Activated CD8-positive, alpha-beta memory T cell treated with anti-CD3 and anti-CD28 coated beads, Interleukin-2, amount 10 ng/mL, durations not matched to agents 7 days and 5 days (primary cell): ENCODE measurements around the gene TNFAIP3. TPM values are rescaled to one million over a fixed set of nuclear protein-coding genes. Genes with fewer than 3 reads are reported as not detected.

Experiments used
- ATAC-seq: fragments of 150-1000 bp; cut with Tn5 transposase; one replicate; pipeline ENCODE4 v1.10.0; 2021; ENCODE audit warnings: moderate library complexity
- CTCF ChIA-PET: fragments of 350-600 bp; sonication (Branson Sonifier 250); formaldehyde crosslinking; loops from one replicate; lab custom pipeline; 2021; ENCODE audit warnings: antibody characterized with exemption; lab: Charles Lee
- DNase-seq: peaks from one replicate; pipeline ENCODE4 v3.0.0-alpha.2; 2020
- H3K27ac Mint-ChIP-seq: one replicate; pipeline ENCODE4 v1.8.0; 2021; ENCODE audit warnings: mild to moderate bottlenecking, mixed read lengths
- H3K27me3 Mint-ChIP-seq: one replicate; pipeline ENCODE4 v1.8.0; 2021; ENCODE audit warnings: mixed read lengths
- H3K36me3 Mint-ChIP-seq: one replicate; pipeline ENCODE4 v1.8.0; 2021; ENCODE audit warnings: mild to moderate bottlenecking, mixed read lengths
- H3K4me1 Mint-ChIP-seq: one replicate; pipeline ENCODE4 v1.8.0; 2021; ENCODE audit warnings: mixed read lengths
- H3K4me3 Mint-ChIP-seq: one replicate; pipeline ENCODE4 v1.8.0; 2021; ENCODE audit warnings: mild to moderate bottlenecking, moderate library complexity, mixed read lengths
- H3K9me3 Mint-ChIP-seq: one replicate; pipeline ENCODE4 v1.8.0; 2022; ENCODE audit warnings: low read depth, mixed read lengths
- total RNA-seq, 2 experiments: library from RNA; stranded (reverse); gene quantifications; one replicate each; pipeline ENCODE4 v1.2.3, GENCODE V29; 2021

TNFAIP3 gene
- total RNA-seq, 2 experiments from 2014 or later: 86.7 to 225 TPM

DNA sequence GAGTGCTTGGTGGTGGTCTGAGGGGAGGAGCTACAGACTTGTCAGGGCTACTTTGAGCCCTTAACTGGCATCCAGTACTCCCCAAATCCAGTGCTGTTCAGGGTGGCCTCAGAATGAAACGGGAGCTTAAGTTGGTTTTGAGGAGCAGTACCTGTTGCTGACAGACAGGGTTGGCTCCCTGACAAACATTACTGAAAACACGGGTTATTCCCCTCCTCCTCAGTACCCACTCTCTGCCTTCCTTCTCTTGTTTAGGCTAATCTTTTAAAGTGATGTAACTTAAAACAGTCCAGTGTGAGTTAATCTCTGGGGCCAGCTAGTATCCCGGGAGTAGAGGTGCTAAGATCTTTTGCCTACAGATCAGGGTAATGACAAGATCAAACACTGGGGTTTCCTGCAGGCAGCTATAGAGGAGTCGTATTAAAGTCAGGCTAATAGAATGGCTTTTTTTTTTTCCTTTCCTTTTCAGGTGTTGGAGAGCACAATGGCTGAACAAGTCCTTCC lies 3.7 kb downstream of the TNFAIP3 start:
- Mint-ChIP-seq H3K9me3 (no peaks in the 10 kb centered on the region), H3K36me3 (peaks cover 70% of the 10 kb centered on the region), H3K4me3 (peak overlapping the region; percentile 79), H3K27me3 (no peaks in the 10 kb centered on the region), H3K4me1 (peaks cover 64% of the 10 kb centered on the region), H3K27ac (peak overlapping the region; percentile 93)
- CTCF ChIA-PET: interaction anchor here (0.7 to 13.4 kb wide), 33 partner anchors 11 to 238 kb away, joined by 3 to 273 read pairs (median 4); no protein-coding TSS in a partner anchor
- peak; percentile 15 for ATAC-seq
- peak; percentile 64 for DNase-seq

DNA sequence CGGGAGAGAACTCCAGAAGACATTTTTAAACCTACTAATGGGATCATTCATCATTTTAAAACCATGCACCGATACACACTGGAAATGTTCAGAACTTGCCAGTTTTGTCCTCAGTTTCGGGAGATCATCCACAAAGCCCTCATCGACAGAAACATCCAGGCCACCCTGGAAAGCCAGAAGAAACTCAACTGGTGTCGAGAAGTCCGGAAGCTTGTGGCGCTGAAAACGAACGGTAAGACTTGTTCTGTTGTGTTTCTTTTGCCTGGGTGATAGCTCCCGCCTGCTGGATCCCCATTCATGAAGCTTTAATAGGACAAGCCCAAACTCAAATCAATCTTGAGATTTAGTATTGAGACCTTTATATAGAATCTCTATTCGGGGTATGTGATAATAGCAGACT lies 4.2 kb downstream of the TNFAIP3 start:
- DNase-seq (no peak), ATAC-seq (no peak)
- Mint-ChIP-seq H3K4me1 (peaks cover 62% of the 10 kb centered on the region), H3K36me3 (peaks cover 72% of the 10 kb centered on the region), H3K27me3 (no peaks in the 10 kb centered on the region), H3K27ac (peak overlapping the region; percentile 93), H3K4me3 (peak overlapping the region; percentile 79), H3K9me3 (no peaks in the 10 kb centered on the region)
- CTCF ChIA-PET: interaction anchor here (0.7 to 13.4 kb wide), 31 partner anchors 11 to 238 kb away, joined by 3 to 273 read pairs (median 4); no protein-coding TSS in a partner anchor

DNA sequence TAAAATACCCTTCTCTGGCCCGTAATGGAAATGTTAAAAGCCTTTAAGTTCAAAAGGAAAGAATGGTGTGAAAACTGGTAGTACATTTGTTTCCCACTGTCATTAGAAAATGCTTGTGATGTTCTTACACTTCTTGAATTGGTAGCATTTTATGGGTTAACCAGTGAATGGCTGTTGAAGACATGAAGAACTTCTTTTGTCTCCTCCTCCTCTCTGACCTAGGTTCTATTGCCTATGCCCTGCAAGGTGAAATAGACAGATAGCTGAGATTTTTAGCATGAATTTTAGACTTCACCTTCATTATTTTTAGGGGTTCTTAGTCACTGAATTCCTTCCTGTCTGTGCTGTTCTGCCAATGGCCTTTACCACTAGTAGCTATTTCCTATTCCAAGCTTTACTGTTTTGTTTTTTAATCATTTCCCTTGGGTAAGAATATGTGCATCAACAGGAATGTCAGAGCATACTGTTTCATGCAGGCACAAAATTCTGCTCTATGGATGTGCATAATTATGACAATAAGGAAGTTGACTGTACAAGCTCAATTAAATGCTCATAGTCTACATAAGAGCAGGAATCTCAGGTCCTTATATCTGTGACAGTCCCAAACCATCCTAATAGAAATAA lies 4.9 kb downstream of the TNFAIP3 start:
- H3K9me3 Mint-ChIP-seq: no peaks in the 10 kb centered on the region
- H3K4me1 Mint-ChIP-seq: peaks cover 65% of the 10 kb centered on the region
- H3K4me3 Mint-ChIP-seq: peak overlapping the region; percentile 79
- H3K36me3 Mint-ChIP-seq: peaks cover 77% of the 10 kb centered on the region
- ATAC-seq (no peak), DNase-seq (no peak)
- H3K27me3 Mint-ChIP-seq: no peaks in the 10 kb centered on the region
- CTCF ChIA-PET: interaction anchor here (0.7 to 13.4 kb wide), 21 partner anchors 10 to 237 kb away, joined by 3 to 273 read pairs (median 6); no protein-coding TSS in a partner anchor
- H3K27ac Mint-ChIP-seq: peak overlapping the region; percentile 93

DNA sequence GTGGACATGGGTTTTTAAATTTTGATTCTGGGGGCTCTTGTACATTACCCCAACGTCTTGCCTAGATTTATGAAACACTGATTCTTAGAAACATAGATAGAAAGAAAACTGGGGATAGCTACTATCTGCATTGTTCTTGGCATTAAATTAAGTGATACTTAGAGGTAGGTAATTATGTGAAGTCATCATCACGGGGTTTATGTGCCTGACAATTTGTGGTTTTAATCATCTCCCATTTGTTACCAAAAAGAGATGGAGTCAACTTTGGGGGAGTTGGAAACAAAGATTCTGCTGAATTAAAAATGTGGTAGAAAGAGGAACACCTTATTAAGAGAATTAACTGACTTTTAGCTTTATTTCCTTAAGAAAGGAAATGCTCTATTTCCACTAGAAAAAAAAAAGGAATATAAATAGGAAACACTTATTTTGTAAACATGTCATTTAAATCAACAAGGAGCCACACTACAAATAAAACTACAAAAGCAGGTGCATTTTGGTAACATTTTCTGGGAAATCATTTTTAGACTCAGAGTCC lies 5.6 kb downstream of the TNFAIP3 start:
- Mint-ChIP-seq H3K27me3 (no peaks in the 10 kb centered on the region), H3K9me3 (no peaks in the 10 kb centered on the region), H3K36me3 (peaks cover 83% of the 10 kb centered on the region), H3K4me3 (peak overlapping the region; percentile 79), H3K27ac (peak overlapping the region; percentile 93), H3K4me1 (peaks cover 71% of the 10 kb centered on the region)
- CTCF ChIA-PET: interaction anchor here (0.7 to 13.4 kb wide), 14 partner anchors 9 to 167 kb away, joined by 3 to 273 read pairs (median 45); no protein-coding TSS in a partner anchor
- DNase-seq (no peak), ATAC-seq (no peak)

DNA sequence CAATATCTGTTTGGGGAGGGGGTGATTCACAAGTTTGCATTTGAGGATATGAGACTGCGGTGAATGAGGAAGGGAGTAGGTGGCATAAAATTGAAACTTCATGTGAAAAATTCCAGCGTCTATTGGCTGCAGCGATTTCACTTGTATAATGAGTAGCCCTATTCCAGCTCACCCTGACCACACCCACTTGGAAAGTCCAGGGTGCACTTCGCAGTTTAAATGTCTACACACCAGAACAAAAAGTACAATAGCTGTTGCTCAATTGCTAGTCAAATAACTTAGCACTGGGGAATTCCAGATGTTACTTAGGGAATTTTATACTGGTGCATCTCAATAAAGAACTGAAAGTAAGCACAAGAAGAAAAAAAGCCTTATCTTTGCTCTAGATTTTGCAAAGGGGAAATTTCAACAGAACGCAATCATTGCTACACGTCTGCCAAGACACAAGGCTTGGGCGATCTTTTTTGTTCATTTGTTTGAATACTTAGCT lies 6.3 kb downstream of the TNFAIP3 start:
- H3K36me3 Mint-ChIP-seq: peaks cover 85% of the 10 kb centered on the region
- CTCF ChIA-PET: interaction anchor here (1.0 to 13.4 kb wide), 9 partner anchors 9 to 168 kb away, joined by 4 to 273 read pairs (median 62); no protein-coding TSS in a partner anchor
- ATAC-seq (peak; percentile 9), DNase-seq (peak; percentile 72)
- peak overlapping the region; percentile 93 for H3K27ac Mint-ChIP-seq
- peaks cover 78% of the 10 kb centered on the region for H3K4me1 Mint-ChIP-seq
- H3K4me3 Mint-ChIP-seq: peak overlapping the region; percentile 79
- no peaks in the 10 kb centered on the region for H3K9me3 Mint-ChIP-seq
- no peaks in the 10 kb centered on the region for H3K27me3 Mint-ChIP-seq

DNA sequence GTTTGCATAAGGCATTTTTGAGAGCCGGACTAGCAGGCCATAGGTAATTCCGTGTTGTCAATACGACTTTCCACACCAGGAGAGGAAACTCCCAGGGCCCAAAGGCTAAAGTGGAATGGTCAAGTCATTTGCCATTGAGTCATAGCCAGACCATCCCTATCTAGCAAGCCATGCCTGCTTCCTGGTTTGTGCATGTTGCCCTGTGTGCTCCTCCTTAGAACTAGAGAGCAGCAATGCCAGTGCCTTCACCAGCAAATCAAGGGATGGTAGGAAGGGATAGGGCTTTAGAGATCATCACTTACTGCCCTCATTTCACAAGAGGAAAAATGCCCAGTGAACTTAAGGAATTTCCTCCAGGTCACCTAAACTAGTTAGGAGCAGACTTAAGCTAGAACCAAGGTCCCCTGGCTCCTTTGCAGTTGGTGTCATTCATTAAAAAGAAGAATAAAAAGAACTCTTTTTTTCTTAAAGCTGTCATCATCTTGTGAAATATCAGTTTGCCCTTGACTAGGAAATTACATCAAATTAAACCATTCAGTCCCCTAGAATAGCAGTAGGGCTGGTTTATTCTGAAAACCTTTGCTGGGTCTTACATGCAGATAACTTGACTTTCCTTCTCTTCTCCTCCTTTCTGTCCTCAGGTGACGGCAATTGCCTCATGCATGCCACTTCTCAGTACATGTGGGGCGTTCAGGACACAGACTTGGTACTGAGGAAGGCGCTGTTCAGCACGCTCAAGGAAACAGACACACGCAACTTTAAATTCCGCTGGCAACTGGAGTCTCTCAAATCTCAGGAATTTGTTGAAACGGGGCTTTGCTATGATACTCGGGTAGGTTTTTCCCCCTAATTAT lies 7.4 kb downstream of the TNFAIP3 start:
- H3K27me3 Mint-ChIP-seq: no peaks in the 10 kb centered on the region
- ATAC-seq: no peak
- no peaks in the 10 kb centered on the region for H3K9me3 Mint-ChIP-seq
- H3K4me1 Mint-ChIP-seq: peaks cover 80% of the 10 kb centered on the region
- CTCF ChIA-PET: interaction anchor here (0.7 to 13.4 kb wide), 7 partner anchors 70 to 169 kb away, joined by 3 to 273 read pairs (median 62); no protein-coding TSS in a partner anchor
- peaks cover 84% of the 10 kb centered on the region for H3K36me3 Mint-ChIP-seq
- no peak overlapping the region for H3K4me3 Mint-ChIP-seq
- DNase-seq: no peak
- H3K27ac Mint-ChIP-seq: peak overlapping the region; percentile 93

DNA sequence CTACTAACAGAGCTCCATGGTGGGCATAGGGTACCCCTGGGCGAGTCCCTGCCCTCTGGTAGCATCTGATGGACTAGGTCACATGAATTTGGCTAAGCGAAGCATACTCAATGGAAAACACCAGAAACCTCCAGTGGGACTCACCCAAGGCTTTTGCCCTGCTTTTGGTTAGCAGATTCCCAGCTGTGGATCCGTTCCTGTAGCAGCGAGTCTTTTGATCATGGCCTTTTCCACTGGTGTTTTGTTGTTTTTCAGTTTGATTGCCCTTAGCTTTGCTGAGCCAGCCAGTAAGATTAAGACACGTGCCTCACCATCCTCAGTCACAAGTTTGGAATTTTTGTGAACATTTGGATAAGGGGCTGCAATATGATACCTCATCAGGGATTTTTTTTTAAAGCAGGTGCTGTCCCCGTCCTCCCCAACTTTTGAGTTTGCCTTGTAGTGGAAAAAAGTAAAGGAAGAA lies 8.0 kb downstream of the TNFAIP3 start:
- H3K27ac Mint-ChIP-seq: peak overlapping the region; percentile 75
- no peak overlapping the region for H3K4me3 Mint-ChIP-seq
- H3K36me3 Mint-ChIP-seq: peaks cover 84% of the 10 kb centered on the region
- no peaks in the 10 kb centered on the region for H3K27me3 Mint-ChIP-seq
- ATAC-seq (no peak), DNase-seq (no peak)
- CTCF ChIA-PET: interaction anchor here (0.7 to 10.1 kb wide), 5 partner anchors 70 to 166 kb away, joined by 3 to 273 read pairs (median 54); no protein-coding TSS in a partner anchor
- peaks cover 80% of the 10 kb centered on the region for H3K4me1 Mint-ChIP-seq
- H3K9me3 Mint-ChIP-seq: no peaks in the 10 kb centered on the region

DNA sequence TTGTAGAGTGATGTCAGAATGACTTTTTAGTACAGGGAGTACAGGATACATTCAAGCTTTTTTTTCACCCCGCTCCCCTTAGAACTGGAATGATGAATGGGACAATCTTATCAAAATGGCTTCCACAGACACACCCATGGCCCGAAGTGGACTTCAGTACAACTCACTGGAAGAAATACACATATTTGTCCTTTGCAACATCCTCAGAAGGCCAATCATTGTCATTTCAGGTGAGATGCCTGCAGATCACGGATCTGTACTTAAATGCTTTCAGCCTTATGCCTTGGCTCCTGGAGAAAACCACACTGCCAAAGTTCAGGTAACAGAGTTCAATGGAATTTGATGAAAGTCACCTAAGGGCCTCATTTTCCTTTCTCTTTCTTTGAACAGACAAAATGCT lies 8.5 kb downstream of the TNFAIP3 start:
- DNase-seq (no peak), ATAC-seq (no peak)
- Mint-ChIP-seq H3K27ac (peak overlapping the region; percentile 71), H3K9me3 (no peaks in the 10 kb centered on the region), H3K27me3 (no peaks in the 10 kb centered on the region), H3K4me1 (peaks cover 83% of the 10 kb centered on the region), H3K4me3 (no peak overlapping the region), H3K36me3 (peaks cover 87% of the 10 kb centered on the region)
- CTCF ChIA-PET: interaction anchor here (6.5 to 10.1 kb wide), 3 partner anchors 69 to 166 kb away, joined by 54 to 273 read pairs (median 62); no protein-coding TSS in a partner anchor

DNA sequence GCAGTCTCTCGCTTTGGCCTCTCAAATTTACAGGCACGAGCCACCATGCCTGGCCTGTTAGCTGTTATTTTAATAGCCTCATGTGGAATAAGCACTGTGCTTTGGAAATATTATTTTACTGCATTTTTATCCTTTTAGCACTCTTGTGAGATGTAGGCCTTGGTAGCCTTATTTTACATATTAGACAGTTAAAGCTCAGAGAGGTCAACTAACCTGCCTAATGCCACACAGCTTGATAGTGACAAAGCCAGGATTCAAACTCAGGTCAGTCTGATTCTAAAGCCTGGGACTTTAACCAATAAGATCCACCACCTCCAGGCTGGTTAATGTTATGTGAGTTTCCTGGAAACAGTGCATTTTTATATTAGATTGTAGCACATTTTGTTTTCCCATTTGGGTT lies 9.5 kb downstream of the TNFAIP3 start:
- CTCF ChIA-PET: interaction anchor here (1.2 to 2.4 kb wide), 4 partner anchors 9 to 168 kb away, joined by 4 to 7 read pairs (median 6); partner anchors contain the start of gene TNFAIP3
- peak overlapping the region; percentile 28 for H3K27ac Mint-ChIP-seq
- H3K9me3 Mint-ChIP-seq: no peaks in the 10 kb centered on the region
- H3K4me1 Mint-ChIP-seq: peaks cover 85% of the 10 kb centered on the region
- peaks cover 87% of the 10 kb centered on the region for H3K36me3 Mint-ChIP-seq
- H3K27me3 Mint-ChIP-seq: no peaks in the 10 kb centered on the region
- DNase-seq: no peak
- no peak for ATAC-seq
- H3K4me3 Mint-ChIP-seq: no peak overlapping the region

DNA sequence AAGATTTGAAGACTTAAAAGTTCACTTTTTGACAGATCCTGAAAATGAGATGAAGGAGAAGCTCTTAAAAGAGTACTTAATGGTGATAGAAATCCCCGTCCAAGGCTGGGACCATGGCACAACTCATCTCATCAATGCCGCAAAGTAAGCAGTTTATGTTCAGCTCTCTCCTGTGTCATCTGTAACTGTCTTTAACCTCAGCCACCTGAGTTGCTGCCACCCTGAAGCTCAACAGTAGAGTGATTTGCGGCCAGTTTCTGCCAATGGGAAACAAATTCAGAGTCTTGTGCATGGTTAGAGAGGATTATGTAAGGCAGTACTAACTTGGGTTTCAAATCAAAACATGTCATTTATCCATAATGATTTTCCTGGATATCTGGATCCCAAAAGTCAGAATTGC lies 10.1 kb downstream of the TNFAIP3 start:
- Mint-ChIP-seq H3K27ac (peak overlapping the region; percentile 36), H3K4me1 (peaks cover 84% of the 10 kb centered on the region), H3K4me3 (no peak overlapping the region), H3K27me3 (no peaks in the 10 kb centered on the region), H3K9me3 (no peaks in the 10 kb centered on the region), H3K36me3 (peaks cover 84% of the 10 kb centered on the region)
- CTCF ChIA-PET: interaction anchor here (1.2 to 2.4 kb wide), 4 partner anchors 10 to 169 kb away, joined by 4 to 7 read pairs (median 6); partner anchors contain the start of gene TNFAIP3
- DNase-seq (no peak), ATAC-seq (no peak)

DNA sequence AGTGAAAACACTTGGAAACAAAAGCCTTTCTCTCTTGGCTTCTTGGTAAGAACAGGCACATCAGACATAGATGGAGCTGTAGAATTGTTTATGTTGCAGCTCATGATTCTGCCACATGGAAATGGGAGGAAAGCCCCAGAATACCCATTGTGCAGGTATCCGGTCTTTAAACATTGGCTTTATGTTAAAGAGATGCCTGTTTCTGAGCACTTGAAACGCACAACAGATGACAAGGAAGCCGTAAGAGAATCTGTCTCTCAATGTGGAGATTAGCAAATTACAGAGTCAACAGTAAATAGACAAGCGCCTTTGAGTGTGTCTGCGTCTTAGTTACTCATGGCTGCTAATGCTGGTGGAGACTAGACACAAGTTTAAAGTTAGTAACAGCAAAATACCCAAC lies 10.5 kb downstream of the TNFAIP3 start:
- Mint-ChIP-seq H3K4me3 (no peak overlapping the region), H3K36me3 (peaks cover 84% of the 10 kb centered on the region), H3K9me3 (no peaks in the 10 kb centered on the region), H3K27ac (peak overlapping the region; percentile 36), H3K27me3 (no peaks in the 10 kb centered on the region), H3K4me1 (peaks cover 84% of the 10 kb centered on the region)
- ATAC-seq (no peak), DNase-seq (no peak)
- CTCF ChIA-PET: interaction anchor here (0.9 to 2.4 kb wide), 4 partner anchors 9 to 169 kb away, joined by 4 to 6 read pairs (median 5); no protein-coding TSS in a partner anchor

DNA sequence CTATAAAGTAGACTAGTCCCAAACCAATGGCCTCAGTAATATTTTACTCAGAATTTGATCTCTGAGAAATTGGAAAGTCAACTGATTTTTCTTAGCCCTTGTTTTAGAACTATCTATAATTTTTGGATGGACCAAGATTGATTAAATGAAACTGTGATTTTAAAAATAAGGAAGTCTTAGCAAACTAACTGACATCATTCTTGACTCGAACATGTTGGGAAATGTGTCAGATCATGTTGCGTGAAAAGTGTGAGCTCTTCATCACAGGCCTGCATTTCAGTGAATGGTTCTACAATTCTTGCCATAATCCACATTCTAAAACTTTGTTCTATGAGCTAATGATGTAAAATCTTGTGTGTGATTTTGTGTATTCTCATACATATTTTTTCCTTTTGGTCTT lies 11.0 kb downstream of the TNFAIP3 start:
- Mint-ChIP-seq H3K27ac (peak overlapping the region; percentile 43), H3K4me1 (peaks cover 83% of the 10 kb centered on the region), H3K36me3 (peaks cover 82% of the 10 kb centered on the region), H3K27me3 (no peaks in the 10 kb centered on the region), H3K4me3 (no peak overlapping the region), H3K9me3 (no peaks in the 10 kb centered on the region)
- ATAC-seq: no peak
- DNase-seq: no peak
- CTCF ChIA-PET: interaction anchor here (0.7 to 2.4 kb wide), 4 partner anchors 25 to 170 kb away, joined by 3 to 6 read pairs (median 4); no protein-coding TSS in a partner anchor
